K562 (cell line): ENCODE data around the gene NUTF2. TPM values are rescaled to one million over a fixed set of nuclear protein-coding genes. Genes with fewer than 3 reads are reported as not detected.

Experiments used
- COPS2 ChIP-seq: fragments of 450-650 bp; conservative IDR thresholded peaks from 2 replicates; pipeline ENCODE4 v1.6.1; 2016; ENCODE audit warnings: mild to moderate bottlenecking, moderate library complexity
- FOXK1 ChIP-seq: sonication (generic); formaldehyde crosslinking; IDR thresholded peaks from 2 replicates; pipeline ENCODE4 v1.8.0; 2022; ENCODE audit warnings: missing genetic modification reagents, mild to moderate bottlenecking, borderline replicate concordance
- KLF16 ChIP-seq: IDR thresholded peaks from 2 replicates; pipeline ENCODE4 v1.6.1; 2016; ENCODE audit warnings: antibody characterized with exemption
- ZKSCAN3 ChIP-seq: fragments of 250-450 bp; sonication (Bioruptor Pico); IDR thresholded peaks from 2 replicates; pipeline ENCODE4 v1.4.0; 2020
- ZNF3 ChIP-seq: fragments of 250-450 bp; sonication (Bioruptor Pico); IDR thresholded peaks from 2 replicates; pipeline ENCODE4 v1.5.0; 2021; ENCODE audit warnings: mild to moderate bottlenecking, moderate library complexity
- polyA plus RNA-seq, 8 experiments: library from polyadenylated mRNA; depleted of rRNA in 4 of 8; stranded (reverse) in 5 of 8; unstranded in 3 of 8; fragments of >200 nt; fragmentation: Nextera tagmentation in 2 of 8; fragmentation: Illumina TruSeq in 1 of 8; extraction: Ambion mirVana in 2 of 8; extraction: Trizol in 1 of 8; gene quantifications; 2 replicates each; pipeline versions ENCODE4 v1.2.1 to v1.2.3, GENCODE V29; 2011 to 2014; ENCODE audit warnings: inconsistent platforms in 1 of 8, missing spikeins in 1 of 8
- total RNA-seq, 7 experiments: library from RNA; depleted of rRNA in 6 of 7; stranded (reverse); fragments of >200 nt in 6 of 7; fragmentation: Illumina TruSeq in 2 of 7; extraction: Trizol in 2 of 7; gene quantifications; 2 replicates each; pipeline versions ENCODE4 v1.2.1 to v1.2.3, GENCODE V29; 2011 to 2021; ENCODE audit warnings: low replicate concordance in 1 of 7
- TF ChIP-seq, protein P1 (sequence below), 2 experiments: fragments of 450-650 bp; formaldehyde crosslinking in 1 of 2; IDR thresholded peaks; 2 replicates each; pipeline versions ENCODE4 v1.4.0 to v1.6.1; 2014 to 2020; ENCODE audit warnings: mild to moderate bottlenecking in 2 of 2, borderline replicate concordance in 1 of 2, low read depth in 1 of 2

NUTF2 gene
- total and polyA plus RNA-seq, 9 of the 15 experiments (the other 6 are each of a cell fraction or from before 2014, with no cell fraction given), result 106 to 248 (median 147) TPM

- TF ChIP-seq COPS2 (no peak), ZNF3 (no peak), ZKSCAN3 (no peak), FOXK1 (no peak), KLF16 (no peak)
- TF ChIP-seq, protein P1, sequence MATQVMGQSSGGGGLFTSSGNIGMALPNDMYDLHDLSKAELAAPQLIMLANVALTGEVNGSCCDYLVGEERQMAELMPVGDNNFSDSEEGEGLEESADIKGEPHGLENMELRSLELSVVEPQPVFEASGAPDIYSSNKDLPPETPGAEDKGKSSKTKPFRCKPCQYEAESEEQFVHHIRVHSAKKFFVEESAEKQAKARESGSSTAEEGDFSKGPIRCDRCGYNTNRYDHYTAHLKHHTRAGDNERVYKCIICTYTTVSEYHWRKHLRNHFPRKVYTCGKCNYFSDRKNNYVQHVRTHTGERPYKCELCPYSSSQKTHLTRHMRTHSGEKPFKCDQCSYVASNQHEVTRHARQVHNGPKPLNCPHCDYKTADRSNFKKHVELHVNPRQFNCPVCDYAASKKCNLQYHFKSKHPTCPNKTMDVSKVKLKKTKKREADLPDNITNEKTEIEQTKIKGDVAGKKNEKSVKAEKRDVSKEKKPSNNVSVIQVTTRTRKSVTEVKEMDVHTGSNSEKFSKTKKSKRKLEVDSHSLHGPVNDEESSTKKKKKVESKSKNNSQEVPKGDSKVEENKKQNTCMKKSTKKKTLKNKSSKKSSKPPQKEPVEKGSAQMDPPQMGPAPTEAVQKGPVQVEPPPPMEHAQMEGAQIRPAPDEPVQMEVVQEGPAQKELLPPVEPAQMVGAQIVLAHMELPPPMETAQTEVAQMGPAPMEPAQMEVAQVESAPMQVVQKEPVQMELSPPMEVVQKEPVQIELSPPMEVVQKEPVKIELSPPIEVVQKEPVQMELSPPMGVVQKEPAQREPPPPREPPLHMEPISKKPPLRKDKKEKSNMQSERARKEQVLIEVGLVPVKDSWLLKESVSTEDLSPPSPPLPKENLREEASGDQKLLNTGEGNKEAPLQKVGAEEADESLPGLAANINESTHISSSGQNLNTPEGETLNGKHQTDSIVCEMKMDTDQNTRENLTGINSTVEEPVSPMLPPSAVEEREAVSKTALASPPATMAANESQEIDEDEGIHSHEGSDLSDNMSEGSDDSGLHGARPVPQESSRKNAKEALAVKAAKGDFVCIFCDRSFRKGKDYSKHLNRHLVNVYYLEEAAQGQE (IDR thresholded peaks at IDR 0.05; ENCODE audit: borderline replicate concordance), result no peak
- TF ChIP-seq, protein P1 (CRISPR knock-in tag; IDR thresholded peaks at IDR 0.05; ENCODE audit: low read depth), result no peak
- TF ChIP-seq, all 486 proteins: peak for 0
These were observed 21.6 kb downstream of the NUTF2 start (continued) for GRCh38 chr16:67868290-67868689.
